Parathyroid adenoma (tissue), 2 donors: ENCODE measurements around the gene FGF19.

ENCODE experiments used
- H2AFZ ChIP-seq: fragments of 300-600 bp; sonication (generic); one replicate; pipeline ENCODE4 v1.7.0; 2017; ENCODE audit warnings: antibody characterized with exemption, mild to moderate bottlenecking
- H3K27ac ChIP-seq: fragments of 300-600 bp; sonication (generic); one replicate; pipeline ENCODE4 v1.7.0; 2017
- H3K27me3 ChIP-seq: fragments of 300-600 bp; sonication (generic); one replicate; pipeline ENCODE4 v1.7.0; 2017; ENCODE audit warnings: low read length; ENCODE audit not compliant: control insufficient read depth, insufficient read depth
- H3K36me3 ChIP-seq: fragments of 300-600 bp; sonication (generic); one replicate; pipeline ENCODE4 v1.7.0; 2017; ENCODE audit warnings: low read length; ENCODE audit not compliant: control insufficient read depth, insufficient read depth
- H3K4me1 ChIP-seq: fragments of 300-600 bp; sonication (generic); one replicate; pipeline ENCODE4 v1.7.0; 2017; ENCODE audit warnings: control low read depth
- H3K4me2 ChIP-seq: fragments of 300-600 bp; sonication (generic); one replicate; pipeline ENCODE4 v1.7.0; 2017; ENCODE audit warnings: low read length
- H3K4me3 ChIP-seq: fragments of 300-600 bp; sonication (generic); one replicate; pipeline ENCODE4 v1.7.0; 2017; ENCODE audit warnings: low read depth, low read length
- H3K79me2 ChIP-seq: fragments of 300-600 bp; sonication (generic); one replicate; pipeline ENCODE4 v1.7.0; 2017; ENCODE audit warnings: control low read depth
- H3K9ac ChIP-seq: fragments of 300-600 bp; sonication (generic); one replicate; pipeline ENCODE4 v1.7.0; 2017; ENCODE audit warnings: mild to moderate bottlenecking
- H3K9me3 ChIP-seq: fragments of 300-600 bp; sonication (generic); one replicate; pipeline ENCODE4 v1.7.0; 2017; ENCODE audit warnings: low read length; ENCODE audit not compliant: control insufficient read depth
- TF ChIP-seq, protein P1 (sequence below): fragments of 300-600 bp; sonication (generic); IDR thresholded peaks from one replicate; pipeline ENCODE4 v1.7.0; 2017; ENCODE audit warnings: antibody characterized with exemption, mild to moderate bottlenecking
- donor health status: primary hyperparathyroidism.

Gene FGF19

DNA sequence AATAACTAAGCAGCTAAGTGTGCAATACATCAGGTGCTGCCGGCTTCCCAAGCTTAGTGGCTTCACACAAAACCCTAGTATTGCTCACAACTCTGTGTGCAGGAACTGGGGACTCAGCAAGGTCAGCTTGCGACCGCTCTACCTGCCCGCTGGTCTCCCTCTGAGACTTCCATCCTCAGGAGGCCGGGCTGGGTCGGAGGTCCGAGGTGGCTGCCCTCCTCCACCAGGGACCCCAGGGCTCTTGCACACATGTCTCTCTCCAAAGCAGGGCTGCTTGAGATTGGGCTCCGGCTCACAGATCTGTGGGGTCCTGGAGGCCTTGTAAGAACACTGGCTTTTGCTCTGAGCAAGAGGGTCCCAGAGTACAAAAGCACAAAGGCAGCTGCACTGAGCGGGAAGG is 25.4 kb upstream of the FGF19 start:
- no peak overlapping the region for H3K4me2 ChIP-seq
- no peak overlapping the region for H3K27ac ChIP-seq
- H3K4me3 ChIP-seq: no peak overlapping the region
- H3K9ac ChIP-seq: no peak overlapping the region
- TF ChIP-seq, protein P1, sequence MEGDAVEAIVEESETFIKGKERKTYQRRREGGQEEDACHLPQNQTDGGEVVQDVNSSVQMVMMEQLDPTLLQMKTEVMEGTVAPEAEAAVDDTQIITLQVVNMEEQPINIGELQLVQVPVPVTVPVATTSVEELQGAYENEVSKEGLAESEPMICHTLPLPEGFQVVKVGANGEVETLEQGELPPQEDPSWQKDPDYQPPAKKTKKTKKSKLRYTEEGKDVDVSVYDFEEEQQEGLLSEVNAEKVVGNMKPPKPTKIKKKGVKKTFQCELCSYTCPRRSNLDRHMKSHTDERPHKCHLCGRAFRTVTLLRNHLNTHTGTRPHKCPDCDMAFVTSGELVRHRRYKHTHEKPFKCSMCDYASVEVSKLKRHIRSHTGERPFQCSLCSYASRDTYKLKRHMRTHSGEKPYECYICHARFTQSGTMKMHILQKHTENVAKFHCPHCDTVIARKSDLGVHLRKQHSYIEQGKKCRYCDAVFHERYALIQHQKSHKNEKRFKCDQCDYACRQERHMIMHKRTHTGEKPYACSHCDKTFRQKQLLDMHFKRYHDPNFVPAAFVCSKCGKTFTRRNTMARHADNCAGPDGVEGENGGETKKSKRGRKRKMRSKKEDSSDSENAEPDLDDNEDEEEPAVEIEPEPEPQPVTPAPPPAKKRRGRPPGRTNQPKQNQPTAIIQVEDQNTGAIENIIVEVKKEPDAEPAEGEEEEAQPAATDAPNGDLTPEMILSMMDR: no peak
- H3K9me3 ChIP-seq: no peaks in the 10 kb centered on the region
- H2AFZ ChIP-seq: no peak overlapping the region
- no peaks in the 10 kb centered on the region for H3K36me3 ChIP-seq
- no peaks in the 10 kb centered on the region for H3K79me2 ChIP-seq
- no peaks in the 10 kb centered on the region for H3K4me1 ChIP-seq
- H3K27me3 ChIP-seq: no peaks in the 10 kb centered on the region

DNA sequence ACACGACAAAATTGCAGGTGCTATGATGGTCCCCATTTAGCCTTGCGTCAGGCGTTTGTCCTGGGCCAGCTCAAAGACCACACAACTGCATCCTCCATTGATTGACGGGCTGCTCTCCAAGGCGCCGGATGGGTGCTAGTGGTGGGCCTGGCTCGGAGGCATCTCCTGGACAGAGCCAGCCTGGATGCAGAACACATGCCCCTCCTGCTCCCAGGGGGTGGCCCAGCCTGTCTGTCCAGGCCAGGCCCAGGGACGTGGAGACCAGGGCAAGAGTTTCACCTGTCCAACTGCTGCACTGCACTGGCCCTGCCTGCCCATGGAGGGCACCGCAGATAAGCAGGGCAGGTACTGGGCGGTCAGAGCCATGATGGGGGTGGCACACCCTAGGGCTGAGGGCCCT is 23.4 kb upstream of the FGF19 start:
- Histone ChIP-seq H3K9me3 (no peaks in the 10 kb centered on the region), H3K9ac (no peak overlapping the region), H2AFZ (no peak overlapping the region), H3K4me2 (no peak overlapping the region), H3K4me3 (no peak overlapping the region), H3K27me3 (no peaks in the 10 kb centered on the region), H3K27ac (no peak overlapping the region), H3K79me2 (no peaks in the 10 kb centered on the region), H3K4me1 (no peaks in the 10 kb centered on the region), H3K36me3 (no peaks in the 10 kb centered on the region)
- TF ChIP-seq, protein P1: no peak

DNA sequence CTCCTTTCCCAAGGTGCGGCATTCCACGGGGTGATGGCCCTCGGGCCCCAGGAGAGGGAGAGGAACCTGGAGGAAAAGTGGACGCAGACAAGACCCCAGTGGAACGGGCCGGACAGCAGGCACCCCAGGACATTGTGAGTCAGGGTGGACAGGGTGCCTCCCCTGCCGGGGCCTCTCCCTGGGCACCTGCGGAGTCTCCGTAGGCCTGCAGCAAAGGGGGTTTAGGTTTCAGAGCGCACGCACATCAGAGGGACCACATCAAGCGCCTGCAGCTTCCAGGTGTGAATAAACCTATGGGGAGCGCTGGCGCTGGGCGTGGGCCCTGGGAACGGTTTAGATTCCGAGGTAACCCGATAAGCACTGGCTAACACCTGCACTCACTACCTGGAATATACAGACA is 22.7 kb upstream of the FGF19 start:
- no peak overlapping the region for H3K27ac ChIP-seq
- no peak overlapping the region for H3K4me2 ChIP-seq
- TF ChIP-seq, protein P1: no peak
- H3K27me3 ChIP-seq: no peaks in the 10 kb centered on the region
- H3K36me3 ChIP-seq: no peaks in the 10 kb centered on the region
- no peak overlapping the region for H3K9ac ChIP-seq
- no peaks in the 10 kb centered on the region for H3K9me3 ChIP-seq
- H2AFZ ChIP-seq: no peak overlapping the region
- no peaks in the 10 kb centered on the region for H3K4me1 ChIP-seq
- H3K4me3 ChIP-seq: no peak overlapping the region
- no peaks in the 10 kb centered on the region for H3K79me2 ChIP-seq

DNA sequence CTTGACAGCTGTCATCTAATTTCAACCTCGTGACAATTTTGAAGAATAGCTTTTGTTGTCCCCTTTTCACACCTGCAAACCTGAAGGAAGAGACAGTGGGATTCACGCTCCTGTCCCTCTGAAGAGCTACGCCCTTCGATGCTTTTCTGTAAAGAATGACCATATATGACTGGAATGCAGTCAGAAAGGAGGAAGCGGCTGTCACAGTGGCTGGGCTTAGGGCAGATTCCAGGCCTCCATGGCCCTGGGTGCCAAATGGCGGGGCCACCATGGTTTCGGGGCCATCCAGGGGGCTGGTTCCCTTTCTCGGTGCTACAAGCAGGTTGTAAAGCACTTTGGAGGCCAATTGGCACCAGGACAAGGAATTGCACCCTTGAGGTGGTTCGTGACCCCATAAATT is 22.2 kb upstream of the FGF19 start:
- Histone ChIP-seq H3K27me3 (no peaks in the 10 kb centered on the region), H3K4me2 (no peak overlapping the region), H3K4me1 (no peaks in the 10 kb centered on the region), H3K27ac (no peak overlapping the region), H3K36me3 (no peaks in the 10 kb centered on the region), H2AFZ (no peak overlapping the region), H3K9ac (no peak overlapping the region), H3K9me3 (no peaks in the 10 kb centered on the region), H3K79me2 (no peaks in the 10 kb centered on the region), H3K4me3 (no peak overlapping the region)
- TF ChIP-seq, protein P1: no peak

DNA sequence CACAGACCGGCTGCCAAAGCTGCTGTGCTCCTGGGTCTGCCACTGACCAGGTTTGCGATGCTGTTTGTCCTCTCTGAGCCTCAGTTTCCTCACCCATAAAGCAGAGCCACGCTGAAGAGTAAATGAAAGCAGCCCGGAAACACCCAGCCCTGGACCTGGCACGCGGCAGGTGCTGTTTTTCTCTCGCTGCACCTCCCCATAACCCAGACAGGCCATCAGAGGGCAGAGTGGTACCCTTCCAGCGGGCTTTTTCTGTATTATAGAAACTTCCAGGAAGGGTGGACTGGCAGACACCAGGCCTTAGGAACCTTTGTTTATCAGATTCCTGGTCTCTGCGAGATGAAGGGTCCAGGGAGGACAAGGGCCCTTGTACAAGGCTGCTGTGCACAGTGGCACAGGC is 17.9 kb upstream of the FGF19 start:
- TF ChIP-seq, protein P1: no peak
- H3K27ac ChIP-seq: no peak overlapping the region
- H3K4me1 ChIP-seq: no peaks in the 10 kb centered on the region
- no peak overlapping the region for H3K9ac ChIP-seq
- H3K4me2 ChIP-seq: no peak overlapping the region
- H2AFZ ChIP-seq: no peak overlapping the region
- no peaks in the 10 kb centered on the region for H3K79me2 ChIP-seq
- no peaks in the 10 kb centered on the region for H3K27me3 ChIP-seq
- H3K36me3 ChIP-seq: no peaks in the 10 kb centered on the region
- no peak overlapping the region for H3K4me3 ChIP-seq
- no peaks in the 10 kb centered on the region for H3K9me3 ChIP-seq
